ENCODE measurements around the gene PTGR1.
"Not testable (repeated sequence)": the region's sequence is repeated elsewhere in the genome, so short reads cannot be mapped to it uniquely, and the experiment has no call there.

Gene PTGR1

GRCh38 chr9:111599092-111599954 lies at the start of gene PTGR1:
Gene PTGR1 (minus strand): TSS chr9:111599647. CDS start chr9:111597422, 2,225 bp downstream.
- DNase-seq (ENCODE audit: low read depth): no peak

GRCh38 chr9:111649016-111649415 lies 49.6 kb upstream of the PTGR1 start:
- no peak for DNase-seq (ENCODE audit: low read depth)

- DNase-seq (ENCODE audit: low read depth): no peak
These were observed 48.6 kb upstream of the PTGR1 start for GRCh38 chr9:111648066-111648465.

- DNase-seq (ENCODE audit: low read depth): no peak
These were observed 47.0 kb upstream of the PTGR1 start for GRCh38 chr9:111646417-111646816.

- DNase-seq (ENCODE audit: low read depth): no peak
These were observed 46.4 kb upstream of the PTGR1 start for GRCh38 chr9:111645806-111646205.

GRCh38 chr9:111644195-111644772 lies 44.8 kb upstream of the PTGR1 start:
- no peak for DNase-seq (ENCODE audit: low read depth)

GRCh38 chr9:111637421-111637950 lies 38.0 kb upstream of the PTGR1 start:
- no peak for DNase-seq (ENCODE audit: low read depth)

GRCh38 chr9:111634860-111635259 lies 35.4 kb upstream of the PTGR1 start:
- DNase-seq (ENCODE audit: low read depth): no peak

- DNase-seq (ENCODE audit: low read depth): no peak
These were observed 33.9 kb upstream of the PTGR1 start for GRCh38 chr9:111633389-111633736.

GRCh38 chr9:111632695-111633388 lies 33.4 kb upstream of the PTGR1 start:
- DNase-seq (ENCODE audit: low read depth): no peak

GRCh38 chr9:111632060-111632459 lies 32.6 kb upstream of the PTGR1 start:
- DNase-seq (ENCODE audit: low read depth): no peak

GRCh38 chr9:111631214-111631971 lies 31.9 kb upstream of the PTGR1 start, which contains the start of gene DNAJC25:
Gene DNAJC25 (plus strand): TSS chr9:111631334. CDS start chr9:111631408, 74 bp downstream.
- DNase-seq (ENCODE audit: low read depth): peak; percentile 95

GRCh38 chr9:111630964-111631213 lies 31.4 kb upstream of the PTGR1 start:
- DNase-seq (ENCODE audit: low read depth): no peak

- no peak for DNase-seq (ENCODE audit: low read depth)
These were observed 30.9 kb upstream of the PTGR1 start for GRCh38 chr9:111630182-111630963.

GRCh38 chr9:111628411-111628810 lies 29.0 kb upstream of the PTGR1 start:
- DNase-seq (ENCODE audit: low read depth): no peak

GRCh38 chr9:111627260-111627963 lies 28.0 kb upstream of the PTGR1 start:
- no peak for DNase-seq (ENCODE audit: low read depth)

GRCh38 chr9:111622626-111623025 lies 23.2 kb upstream of the PTGR1 start:
- no peak for DNase-seq (ENCODE audit: low read depth)

- no peak for DNase-seq (ENCODE audit: low read depth)
These were observed 22.5 kb upstream of the PTGR1 start for GRCh38 chr9:111621895-111622480.

GRCh38 chr9:111617349-111617748 lies 17.9 kb upstream of the PTGR1 start:
- not testable (repeated sequence) for DNase-seq (ENCODE audit: low read depth)

- no peak for DNase-seq (ENCODE audit: low read depth)
These were observed 16.5 kb upstream of the PTGR1 start for GRCh38 chr9:111615928-111616327.
